A549 (cell line): ENCODE results near the gene SLC16A10.

ENCODE experiments used
- MAFK ChIP-seq: fragments of 450-650 bp; IDR thresholded peaks from 2 replicates; pipeline ENCODE4 v1.6.1; 2014; ENCODE audit not compliant: partially characterized antibody
- POLR2A ChIP-seq: IDR thresholded peaks from 2 replicates; pipeline ENCODE4 v1.6.1; 2012; ENCODE audit warnings: mild to moderate bottlenecking, low read length
- RAD21 ChIP-seq, 2 experiments: fragments of >200 bp in 1 of 2; sonication (Bioruptor Twin) in 1 of 2; formaldehyde crosslinking in 1 of 2; IDR thresholded peaks in 1 of 2; conservative IDR thresholded peaks in 1 of 2; 2 replicates in 1 of 2; 3 replicates in 1 of 2; pipeline ENCODE4 v1.6.1; 2012 to 2018; ENCODE audit warnings: inconsistent platforms in 1 of 2
- RCOR1 ChIP-seq: fragments of 150-350 bp; IDR thresholded peaks from 2 replicates; pipeline ENCODE4 v1.6.1; 2014; ENCODE audit warnings: antibody characterized with exemption, low read length, low read depth
- REST ChIP-seq: fragments of 200-600 bp; sonication (generic); IDR thresholded peaks from 2 replicates; pipeline ENCODE4 v1.6.1; 2016; ENCODE audit warnings: antibody characterized with exemption, mild to moderate bottlenecking, moderate library complexity
- TF ChIP-seq, protein P1 (sequence below): fragments of >200 bp; sonication (Bioruptor Twin); formaldehyde crosslinking; IDR thresholded peaks from 3 replicates; pipeline ENCODE4 v1.5.1; 2016
- TF ChIP-seq, protein P2 (sequence below): fragments of 450-650 bp; IDR thresholded peaks from 2 replicates; pipeline ENCODE4 v1.6.1; 2014; ENCODE audit warnings: antibody characterized with exemption

- no peak for TF ChIP-seq POLR2A
- TF ChIP-seq RAD21 (conservative IDR thresholded peaks at IDR 0.05 in 1 of 2, IDR thresholded peaks at IDR 0.05 in 1 of 2), result no peak
- no peak for TF ChIP-seq MAFK
- no peak for TF ChIP-seq RCOR1
- TF ChIP-seq, protein P1, sequence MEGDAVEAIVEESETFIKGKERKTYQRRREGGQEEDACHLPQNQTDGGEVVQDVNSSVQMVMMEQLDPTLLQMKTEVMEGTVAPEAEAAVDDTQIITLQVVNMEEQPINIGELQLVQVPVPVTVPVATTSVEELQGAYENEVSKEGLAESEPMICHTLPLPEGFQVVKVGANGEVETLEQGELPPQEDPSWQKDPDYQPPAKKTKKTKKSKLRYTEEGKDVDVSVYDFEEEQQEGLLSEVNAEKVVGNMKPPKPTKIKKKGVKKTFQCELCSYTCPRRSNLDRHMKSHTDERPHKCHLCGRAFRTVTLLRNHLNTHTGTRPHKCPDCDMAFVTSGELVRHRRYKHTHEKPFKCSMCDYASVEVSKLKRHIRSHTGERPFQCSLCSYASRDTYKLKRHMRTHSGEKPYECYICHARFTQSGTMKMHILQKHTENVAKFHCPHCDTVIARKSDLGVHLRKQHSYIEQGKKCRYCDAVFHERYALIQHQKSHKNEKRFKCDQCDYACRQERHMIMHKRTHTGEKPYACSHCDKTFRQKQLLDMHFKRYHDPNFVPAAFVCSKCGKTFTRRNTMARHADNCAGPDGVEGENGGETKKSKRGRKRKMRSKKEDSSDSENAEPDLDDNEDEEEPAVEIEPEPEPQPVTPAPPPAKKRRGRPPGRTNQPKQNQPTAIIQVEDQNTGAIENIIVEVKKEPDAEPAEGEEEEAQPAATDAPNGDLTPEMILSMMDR, result no peak
- TF ChIP-seq, protein P2, sequence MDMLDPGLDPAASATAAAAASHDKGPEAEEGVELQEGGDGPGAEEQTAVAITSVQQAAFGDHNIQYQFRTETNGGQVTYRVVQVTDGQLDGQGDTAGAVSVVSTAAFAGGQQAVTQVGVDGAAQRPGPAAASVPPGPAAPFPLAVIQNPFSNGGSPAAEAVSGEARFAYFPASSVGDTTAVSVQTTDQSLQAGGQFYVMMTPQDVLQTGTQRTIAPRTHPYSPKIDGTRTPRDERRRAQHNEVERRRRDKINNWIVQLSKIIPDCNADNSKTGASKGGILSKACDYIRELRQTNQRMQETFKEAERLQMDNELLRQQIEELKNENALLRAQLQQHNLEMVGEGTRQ, result no peak
- no peak for TF ChIP-seq REST
Measured at GRCh38 chr6:111187874-111188273, 100.6 kb downstream of the SLC16A10 start.
